Esophagus squamous epithelium (tissue), 5 donors: ENCODE data around the gene AIFM1. TPM values are rescaled to one million over a fixed set of nuclear protein-coding genes. Genes with fewer than 3 reads are reported as not detected.
A peak's percentile ranks its signal among the peaks of the same experiment; 100 is the strongest.

Source experiments
- DNase-seq: peaks from one replicate; lab custom pipeline; 2025; lab: John Stamatoyannopoulos, UW
- H3K27ac ChIP-seq, 4 donors: fragments of 200-600 bp; sonication (generic); one replicate each; pipeline ENCODE4 v1.5.1; 2016 to 2019; ENCODE audit warnings: mild to moderate bottlenecking in 1 of 4
- H3K27me3 ChIP-seq, 4 donors: fragments of 200-600 bp; sonication (generic); 1 replicate in 3 of 4; 2 replicates in 1 of 4; pipeline versions ENCODE4 v1.5.1 to v1.6.0; 2017 to 2021; ENCODE audit warnings: antibody characterized with exemption in 1 of 4
- H3K36me3 ChIP-seq, 3 donors: fragments of 200-600 bp; sonication (generic); one replicate each; pipeline ENCODE4 v1.5.1; 2016 to 2019
- H3K4me1 ChIP-seq, 3 donors: fragments of 200-600 bp; sonication (generic); one replicate each; pipeline ENCODE4 v1.5.1; 2017 to 2019
- H3K4me3 ChIP-seq, 4 donors: fragments of 200-600 bp; sonication (generic); 1 replicate in 3 of 4; 2 replicates in 1 of 4; pipeline ENCODE4 v1.5.1; 2016 to 2019; ENCODE audit warnings: mild to moderate bottlenecking in 2 of 4, moderate library complexity in 1 of 4
- H3K9me3 ChIP-seq, 3 donors: fragments of 200-600 bp; sonication (generic); one replicate each; pipeline ENCODE4 v1.5.1; 2016 to 2019
- POLR2A ChIP-seq, 4 donors: fragments of 450-650 bp; IDR thresholded peaks; one replicate each; pipeline ENCODE4 v1.6.1; 2017; ENCODE audit warnings: antibody characterized with exemption in 4 of 4, mild to moderate bottlenecking in 4 of 4, moderate library complexity in 3 of 4
- WGBS, 2 donors: methylation state at CpG; one replicate each; pipeline ENCODE4 v1.1.5; 2018; 5-methylcytosine and 5-hydroxymethylcytosine counted together
- intact Hi-C: fragments of 100-400 bp; cut with DNase I; formaldehyde crosslinking; loops from one replicate; pipeline ENCODE4 v1.15.0; 2022
- total RNA-seq, 4 donors: library from RNA; depleted of rRNA; stranded (reverse); fragments of >200 nt; gene quantifications; one replicate each; pipeline ENCODE4 v1.1.0, GENCODE V29; 2016
- TF ChIP-seq, protein P1 (sequence below), 6 experiments: fragments of 450-650 bp in 4 of 6; fragments of 200-600 bp in 2 of 6; sonication (generic) in 2 of 6; IDR thresholded peaks; one replicate each; pipeline ENCODE4 v1.5.1; 2016 to 2019; ENCODE audit warnings: antibody characterized with exemption in 6 of 6, mild to moderate bottlenecking in 4 of 6, moderate library complexity in 4 of 6
- donor health status: DM: yes; HTN: yes; CAD: no.

The AIFM1 gene
- total RNA-seq, 4 donors from 2014 or later = 10.9 to 23.1 (median 17.0) TPM

DNA sequence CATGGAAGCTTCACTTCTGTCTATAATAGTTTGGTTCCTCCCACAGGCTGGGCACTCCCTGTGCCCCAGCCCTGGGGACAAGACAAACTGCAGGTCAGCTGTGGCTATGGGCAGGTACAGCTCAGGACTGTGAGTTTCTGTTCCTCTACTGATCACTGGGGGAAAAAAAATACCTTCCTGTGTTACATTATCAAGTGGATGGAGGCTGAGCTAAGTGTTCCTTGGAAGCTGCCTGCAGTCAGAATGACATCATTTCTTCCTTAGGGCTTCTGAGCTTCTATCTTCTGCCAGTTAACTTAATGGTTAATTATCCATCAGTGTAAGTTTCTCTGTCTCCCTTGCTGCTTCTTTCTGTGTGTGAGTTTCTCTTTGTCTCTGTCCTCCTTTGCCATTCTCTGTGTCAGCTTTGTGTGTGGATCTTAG is 10.7 kb upstream of the AIFM1 start:
- Histone ChIP-seq H3K36me3 (no peaks in the 10 kb centered on the region), H3K9me3 (no peaks in the 10 kb centered on the region), H3K27me3 (peaks cover 0 to 12% (median 0%) of the 10 kb centered on the region in 4 donors), H3K4me1 (peaks cover 0 to 29% (median 3%) of the 10 kb centered on the region in 3 donors), H3K4me3 (no peak overlapping the region), H3K27ac (no peak overlapping the region)
- DNase-seq = no peak
- no peak for TF ChIP-seq POLR2A (IDR thresholded peaks at IDR 0.05)
- TF ChIP-seq, protein P1, sequence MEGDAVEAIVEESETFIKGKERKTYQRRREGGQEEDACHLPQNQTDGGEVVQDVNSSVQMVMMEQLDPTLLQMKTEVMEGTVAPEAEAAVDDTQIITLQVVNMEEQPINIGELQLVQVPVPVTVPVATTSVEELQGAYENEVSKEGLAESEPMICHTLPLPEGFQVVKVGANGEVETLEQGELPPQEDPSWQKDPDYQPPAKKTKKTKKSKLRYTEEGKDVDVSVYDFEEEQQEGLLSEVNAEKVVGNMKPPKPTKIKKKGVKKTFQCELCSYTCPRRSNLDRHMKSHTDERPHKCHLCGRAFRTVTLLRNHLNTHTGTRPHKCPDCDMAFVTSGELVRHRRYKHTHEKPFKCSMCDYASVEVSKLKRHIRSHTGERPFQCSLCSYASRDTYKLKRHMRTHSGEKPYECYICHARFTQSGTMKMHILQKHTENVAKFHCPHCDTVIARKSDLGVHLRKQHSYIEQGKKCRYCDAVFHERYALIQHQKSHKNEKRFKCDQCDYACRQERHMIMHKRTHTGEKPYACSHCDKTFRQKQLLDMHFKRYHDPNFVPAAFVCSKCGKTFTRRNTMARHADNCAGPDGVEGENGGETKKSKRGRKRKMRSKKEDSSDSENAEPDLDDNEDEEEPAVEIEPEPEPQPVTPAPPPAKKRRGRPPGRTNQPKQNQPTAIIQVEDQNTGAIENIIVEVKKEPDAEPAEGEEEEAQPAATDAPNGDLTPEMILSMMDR (IDR thresholded peaks at IDR 0.05) = no peak
- intact Hi-C loops = no loop called here

DNA sequence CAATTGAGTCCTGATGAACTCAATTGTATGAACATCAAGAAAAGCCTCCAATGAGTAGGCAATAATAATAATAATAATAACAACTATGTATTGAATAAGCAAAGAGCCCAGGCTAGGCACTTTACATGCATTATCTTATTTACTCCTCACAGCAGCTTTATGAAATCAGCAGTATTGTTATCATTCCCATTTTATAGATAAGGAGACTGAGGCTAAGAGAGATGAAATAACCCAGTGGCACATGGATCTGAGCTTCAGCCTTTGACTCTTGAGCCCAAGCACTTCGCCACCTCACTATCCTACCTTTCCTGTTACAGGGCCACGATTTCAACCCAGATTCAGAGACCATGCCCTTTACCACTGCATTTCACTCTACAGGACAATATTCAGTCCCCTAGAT is 9.3 kb upstream of the AIFM1 start:
- intact Hi-C loops = no loop called here
- Histone ChIP-seq H3K4me1 (peaks cover 0 to 37% (median 3%) of the 10 kb centered on the region in 3 donors), H3K9me3 (no peaks in the 10 kb centered on the region), H3K36me3 (no peaks in the 10 kb centered on the region), H3K4me3 (no peak overlapping the region), H3K27me3 (peaks cover 0 to 21% (median 0%) of the 10 kb centered on the region in 4 donors), H3K27ac (peak overlapping the region in 1 of 4 donors; percentile 62)
- TF ChIP-seq, protein P1 (IDR thresholded peaks at IDR 0.05) = no peak
- TF ChIP-seq POLR2A (IDR thresholded peaks at IDR 0.05) = no peak
- DNase-seq = no peak
- 90% methylated on average over 2 of the region's 2 CpGs; no CpG with 5 or more reads in 1 of the 2 donors for WGBS, 2 donors

DNA sequence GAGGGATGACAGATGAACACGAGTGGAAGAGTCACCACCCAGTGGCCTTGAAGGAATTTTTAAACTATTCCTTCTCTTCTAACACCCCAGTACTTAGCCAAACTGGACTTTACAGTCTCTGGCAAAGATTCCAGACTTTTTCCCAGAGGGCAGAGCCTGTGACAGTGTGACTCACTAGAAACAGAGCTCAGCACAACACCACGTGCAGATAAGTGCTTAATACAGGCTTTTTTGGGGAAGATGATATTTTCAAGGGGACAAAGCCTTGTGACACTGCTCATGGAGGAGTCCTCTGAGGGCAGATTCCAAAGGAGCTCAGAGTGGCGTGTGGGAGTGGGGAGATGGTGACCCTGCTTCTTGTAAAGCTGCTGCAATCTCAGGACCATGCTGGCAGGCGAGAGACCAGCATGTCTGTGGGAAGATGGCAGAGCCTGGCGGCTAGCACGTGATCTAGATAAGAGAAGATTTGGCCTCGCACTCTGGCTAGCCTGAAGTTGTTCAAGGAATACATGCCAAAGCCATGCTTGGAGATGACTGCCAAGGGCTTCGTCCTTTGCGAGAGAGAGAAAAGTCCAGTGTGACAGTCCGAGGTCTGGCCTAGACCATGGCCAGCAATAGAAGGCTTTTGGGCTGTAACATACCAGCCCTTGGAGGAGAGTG is 8.5 kb upstream of the AIFM1 start:
- 27 to 54% methylated on average over 3 to 10 of the region's 10 CpGs for WGBS, 2 donors
- peaks cover 0 to 37% (median 3%) of the 10 kb centered on the region in 3 donors for H3K4me1 ChIP-seq
- peaks cover 0 to 21% (median 0%) of the 10 kb centered on the region in 4 donors for H3K27me3 ChIP-seq
- intact Hi-C loops = no loop called here
- no peak for DNase-seq
- peak overlapping the region in 3 of 4 donors; percentile 43 to 69 (median 62) for H3K27ac ChIP-seq
- H3K4me3 ChIP-seq = no peak overlapping the region
- no peaks in the 10 kb centered on the region for H3K9me3 ChIP-seq
- H3K36me3 ChIP-seq = no peaks in the 10 kb centered on the region
- no peak for TF ChIP-seq POLR2A (IDR thresholded peaks at IDR 0.05)
- TF ChIP-seq, protein P1 (IDR thresholded peaks at IDR 0.05) = no peak

DNA sequence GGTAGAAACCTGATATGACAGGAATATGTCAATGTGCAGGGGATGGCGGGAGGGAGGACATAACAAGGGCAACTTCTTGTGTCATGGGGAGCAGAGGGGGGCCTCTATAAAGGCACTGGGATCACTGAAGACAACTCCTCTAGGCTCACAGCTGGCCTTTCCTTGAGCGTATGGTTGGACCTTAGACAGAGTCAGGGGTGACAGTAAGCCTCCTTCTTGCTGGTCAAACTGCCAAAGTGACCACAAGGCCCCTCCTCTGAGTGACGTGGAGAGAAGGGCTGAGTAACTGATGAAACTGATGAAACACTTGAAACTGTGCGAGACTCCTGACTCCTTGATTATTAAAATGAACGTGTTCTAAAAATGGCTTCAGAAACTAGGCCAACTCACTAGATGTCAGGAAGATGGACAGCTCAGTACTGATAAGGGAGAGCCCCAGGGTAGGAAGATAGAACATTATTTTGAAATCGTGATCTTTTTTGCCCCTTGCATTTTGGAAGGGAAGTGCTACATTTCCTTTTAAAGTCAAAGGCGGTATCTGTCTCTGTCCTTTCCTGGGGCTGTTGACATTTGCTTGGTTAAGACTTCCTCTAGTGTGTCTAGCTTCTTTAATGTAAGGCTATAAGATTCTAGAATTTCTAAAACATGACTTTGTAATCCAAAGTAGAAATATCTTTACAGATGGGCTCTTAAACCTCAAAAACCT is 7.7 kb upstream of the AIFM1 start:
- Histone ChIP-seq H3K9me3 (no peaks in the 10 kb centered on the region), H3K36me3 (no peaks in the 10 kb centered on the region), H3K27me3 (peaks cover 0 to 21% (median 0%) of the 10 kb centered on the region in 4 donors), H3K4me3 (peak overlapping the region in 2 of 4 donors; percentile 39 to 49), H3K4me1 (peaks cover 0 to 37% (median 3%) of the 10 kb centered on the region in 3 donors), H3K27ac (peak overlapping the region in 3 of 4 donors; percentile 28 to 69 (median 62))
- intact Hi-C loops = no loop called here
- TF ChIP-seq POLR2A (IDR thresholded peaks at IDR 0.05) = peak in 1 of 4 donors; percentile 49
- TF ChIP-seq, protein P1 (IDR thresholded peaks at IDR 0.05) = no peak
- no peak for DNase-seq
- WGBS, 2 donors = 47 to 49% methylated on average over 7 of the region's 7 CpGs
